ENCODE data around the gene RBMY1D. TPM values are rescaled to one million over a fixed set of nuclear protein-coding genes. Genes with fewer than 3 reads are reported as not detected.

The RBMY1D gene
- total RNA-seq, 1 donor from 2014 or later: not detected

DNA sequence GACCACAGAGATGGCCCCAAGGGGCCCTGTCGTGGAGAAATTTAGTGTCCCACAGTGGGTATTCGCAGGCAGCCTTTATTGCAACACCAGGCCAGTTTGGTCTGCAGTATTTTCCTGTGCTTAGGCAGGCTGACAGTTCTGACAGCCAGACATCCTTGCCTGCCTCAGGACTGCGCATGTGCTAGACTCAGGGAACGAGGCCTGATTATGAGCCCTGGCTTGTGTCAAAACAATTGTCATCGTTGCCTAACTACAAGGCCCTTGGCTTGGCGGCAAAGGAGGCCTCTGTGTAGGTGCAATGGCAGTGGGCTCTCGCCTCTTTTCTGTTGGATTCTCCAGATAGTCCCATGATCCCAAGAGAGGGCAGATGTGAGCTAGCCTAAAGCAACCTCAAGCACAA, 59.3 kb downstream of the RBMY1D start:
- H3K9me3 Mint-ChIP-seq (ENCODE audit: low read depth): no peaks in the 10 kb centered on the region
- H3K27me3 Mint-ChIP-seq (ENCODE audit: low read depth): no peaks in the 10 kb centered on the region
- no peak overlapping the region for H3K4me3 Mint-ChIP-seq (ENCODE audit: unreplicated experiment)
- TF ChIP-seq, protein P1, sequence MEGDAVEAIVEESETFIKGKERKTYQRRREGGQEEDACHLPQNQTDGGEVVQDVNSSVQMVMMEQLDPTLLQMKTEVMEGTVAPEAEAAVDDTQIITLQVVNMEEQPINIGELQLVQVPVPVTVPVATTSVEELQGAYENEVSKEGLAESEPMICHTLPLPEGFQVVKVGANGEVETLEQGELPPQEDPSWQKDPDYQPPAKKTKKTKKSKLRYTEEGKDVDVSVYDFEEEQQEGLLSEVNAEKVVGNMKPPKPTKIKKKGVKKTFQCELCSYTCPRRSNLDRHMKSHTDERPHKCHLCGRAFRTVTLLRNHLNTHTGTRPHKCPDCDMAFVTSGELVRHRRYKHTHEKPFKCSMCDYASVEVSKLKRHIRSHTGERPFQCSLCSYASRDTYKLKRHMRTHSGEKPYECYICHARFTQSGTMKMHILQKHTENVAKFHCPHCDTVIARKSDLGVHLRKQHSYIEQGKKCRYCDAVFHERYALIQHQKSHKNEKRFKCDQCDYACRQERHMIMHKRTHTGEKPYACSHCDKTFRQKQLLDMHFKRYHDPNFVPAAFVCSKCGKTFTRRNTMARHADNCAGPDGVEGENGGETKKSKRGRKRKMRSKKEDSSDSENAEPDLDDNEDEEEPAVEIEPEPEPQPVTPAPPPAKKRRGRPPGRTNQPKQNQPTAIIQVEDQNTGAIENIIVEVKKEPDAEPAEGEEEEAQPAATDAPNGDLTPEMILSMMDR (IDR thresholded peaks at IDR 0.05): no peak
- no peak for DNase-seq (ENCODE audit: low spot score)
- H3K4me1 Mint-ChIP-seq (ENCODE audit: low read depth): no peaks in the 10 kb centered on the region
- H3K27ac Mint-ChIP-seq (ENCODE audit: unreplicated experiment): no peak overlapping the region
- H3K36me3 Mint-ChIP-seq (ENCODE audit: low read depth): no peaks in the 10 kb centered on the region

Other genes starting within 250 kb of the RBMY1D start
- not detected in 3 replicates for gene RBMY1E, start 23.5 kb upstream of the RBMY1D start, total RNA-seq

Measured in chondrocyte (in vitro differentiated cells).